ENCODE data around the gene TEC. TPM values are rescaled to one million over a fixed set of nuclear protein-coding genes. Genes with fewer than 3 reads are reported as not detected.

Gene TEC
- polyA plus RNA-seq, 1 donor from 2014 or later, result not detected

GRCh38 chr4:48254381-48255071 is 15.1 kb downstream of the TEC start:
- H3K4me3 ChIP-seq (ENCODE audit: low read length), result no peak overlapping the region
- no peak overlapping the region for H3K4me2 ChIP-seq (ENCODE audit: low read length)
- no peaks in the 10 kb centered on the region for H4K20me1 ChIP-seq (ENCODE audit: insufficient read depth)
- no peaks in the 10 kb centered on the region for H3K27me3 ChIP-seq (ENCODE audit: insufficient read depth, low read depth, low read length)
- H3K9ac ChIP-seq (ENCODE audit: low read length), result no peak overlapping the region
- TF ChIP-seq EZH2 (IDR thresholded peaks at IDR 0.05; ENCODE audit: borderline replicate concordance, insufficient read depth, low read length, poor library complexity, severe bottlenecking), result no peak
- TF ChIP-seq TAF1 (IDR thresholded peaks at IDR 0.05; ENCODE audit: low read depth), result no peak
- TF ChIP-seq SMC3 (conservative IDR thresholded peaks at IDR 0.05; ENCODE audit: poor library complexity), result no peak
- TF ChIP-seq, protein P1, sequence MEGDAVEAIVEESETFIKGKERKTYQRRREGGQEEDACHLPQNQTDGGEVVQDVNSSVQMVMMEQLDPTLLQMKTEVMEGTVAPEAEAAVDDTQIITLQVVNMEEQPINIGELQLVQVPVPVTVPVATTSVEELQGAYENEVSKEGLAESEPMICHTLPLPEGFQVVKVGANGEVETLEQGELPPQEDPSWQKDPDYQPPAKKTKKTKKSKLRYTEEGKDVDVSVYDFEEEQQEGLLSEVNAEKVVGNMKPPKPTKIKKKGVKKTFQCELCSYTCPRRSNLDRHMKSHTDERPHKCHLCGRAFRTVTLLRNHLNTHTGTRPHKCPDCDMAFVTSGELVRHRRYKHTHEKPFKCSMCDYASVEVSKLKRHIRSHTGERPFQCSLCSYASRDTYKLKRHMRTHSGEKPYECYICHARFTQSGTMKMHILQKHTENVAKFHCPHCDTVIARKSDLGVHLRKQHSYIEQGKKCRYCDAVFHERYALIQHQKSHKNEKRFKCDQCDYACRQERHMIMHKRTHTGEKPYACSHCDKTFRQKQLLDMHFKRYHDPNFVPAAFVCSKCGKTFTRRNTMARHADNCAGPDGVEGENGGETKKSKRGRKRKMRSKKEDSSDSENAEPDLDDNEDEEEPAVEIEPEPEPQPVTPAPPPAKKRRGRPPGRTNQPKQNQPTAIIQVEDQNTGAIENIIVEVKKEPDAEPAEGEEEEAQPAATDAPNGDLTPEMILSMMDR (IDR thresholded peaks at IDR 0.05; ENCODE audit: poor library complexity, severe bottlenecking), result no peak
- no peak for TF ChIP-seq REST (IDR thresholded peaks at IDR 0.05; ENCODE audit: borderline replicate concordance)
- no peak for TF ChIP-seq EP300 (conservative IDR thresholded peaks at IDR 0.05; ENCODE audit: poor library complexity, severe bottlenecking)
- no peak for TF ChIP-seq POLR2AphosphoS5 (IDR thresholded peaks at IDR 0.05)
- no peak for TF ChIP-seq MXI1 (conservative IDR thresholded peaks at IDR 0.05; ENCODE audit: poor library complexity, severe bottlenecking)
- no peak for TF ChIP-seq RAD21 (conservative IDR thresholded peaks at IDR 0.05)
- H3K9me3 ChIP-seq (ENCODE audit: low read length), result no peaks in the 10 kb centered on the region
- H3K36me3 ChIP-seq (ENCODE audit: insufficient read depth, low read length), result no peaks in the 10 kb centered on the region
- no peak overlapping the region for H2AFZ ChIP-seq (ENCODE audit: low read depth, low read length)
- no peaks in the 10 kb centered on the region for H3K9me2 ChIP-seq (ENCODE audit: insufficient read depth, low read length)
- no peaks in the 10 kb centered on the region for H3K79me2 ChIP-seq (replicated peaks; ENCODE audit: insufficient read depth, low read length)
- no peak overlapping the region for H3K27ac ChIP-seq (ENCODE audit: low read length)
- no peaks in the 10 kb centered on the region for H3F3A ChIP-seq (ENCODE audit: insufficient read depth, low read length, poor library complexity, severe bottlenecking)

DNA sequence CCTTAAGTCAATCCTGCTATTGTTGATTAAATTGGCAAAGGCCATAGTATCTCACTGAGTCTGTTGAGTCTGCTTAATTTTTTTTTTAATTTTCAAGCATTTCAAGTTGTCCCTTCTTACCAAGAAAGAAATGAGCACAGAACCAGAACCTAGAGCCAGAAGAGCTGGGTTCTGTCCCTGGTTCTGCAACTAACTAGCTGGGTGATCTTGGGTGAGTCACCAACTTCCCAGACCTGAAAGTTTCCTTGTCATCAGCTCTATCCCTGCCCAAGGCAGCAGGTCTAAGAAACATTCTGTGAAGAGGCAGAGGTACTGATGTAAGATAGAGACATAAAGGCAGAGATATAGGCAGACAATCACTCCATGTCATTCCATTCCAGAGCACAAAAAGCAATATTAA is 17.3 kb downstream of the TEC start:
- no peaks in the 10 kb centered on the region for H3K9me2 ChIP-seq (ENCODE audit: insufficient read depth, low read length)
- H4K20me1 ChIP-seq (ENCODE audit: insufficient read depth), result no peaks in the 10 kb centered on the region
- H3K27ac ChIP-seq (ENCODE audit: low read length), result no peak overlapping the region
- H3K4me3 ChIP-seq (ENCODE audit: low read length), result no peak overlapping the region
- no peak overlapping the region for H2AFZ ChIP-seq (ENCODE audit: low read depth, low read length)
- no peaks in the 10 kb centered on the region for H3F3A ChIP-seq (ENCODE audit: insufficient read depth, low read length, poor library complexity, severe bottlenecking)
- H3K9me3 ChIP-seq (ENCODE audit: low read length), result no peaks in the 10 kb centered on the region
- H3K9ac ChIP-seq (ENCODE audit: low read length), result no peak overlapping the region
- TF ChIP-seq EZH2 (IDR thresholded peaks at IDR 0.05; ENCODE audit: borderline replicate concordance, insufficient read depth, low read length, poor library complexity, severe bottlenecking), result no peak
- TF ChIP-seq TAF1 (IDR thresholded peaks at IDR 0.05; ENCODE audit: low read depth), result no peak
- TF ChIP-seq RAD21 (conservative IDR thresholded peaks at IDR 0.05), result no peak
- no peak for TF ChIP-seq POLR2AphosphoS5 (IDR thresholded peaks at IDR 0.05)
- TF ChIP-seq MXI1 (conservative IDR thresholded peaks at IDR 0.05; ENCODE audit: poor library complexity, severe bottlenecking), result no peak
- TF ChIP-seq SMC3 (conservative IDR thresholded peaks at IDR 0.05; ENCODE audit: poor library complexity), result no peak
- no peak for TF ChIP-seq EP300 (conservative IDR thresholded peaks at IDR 0.05; ENCODE audit: poor library complexity, severe bottlenecking)
- TF ChIP-seq, protein P1 (IDR thresholded peaks at IDR 0.05; ENCODE audit: poor library complexity, severe bottlenecking), result no peak
- no peak for TF ChIP-seq REST (IDR thresholded peaks at IDR 0.05; ENCODE audit: borderline replicate concordance)
- H3K36me3 ChIP-seq (ENCODE audit: insufficient read depth, low read length), result no peaks in the 10 kb centered on the region
- no peak overlapping the region for H3K4me2 ChIP-seq (ENCODE audit: low read length)
- H3K27me3 ChIP-seq (ENCODE audit: insufficient read depth, low read depth, low read length), result no peaks in the 10 kb centered on the region
- no peaks in the 10 kb centered on the region for H3K79me2 ChIP-seq (replicated peaks; ENCODE audit: insufficient read depth, low read length)
